H1 (cell line): ENCODE measurements around the gene ERC1. TPM values are rescaled to one million over a fixed set of nuclear protein-coding genes. Genes with fewer than 3 reads are reported as not detected.

Source experiments
- CTCF ChIA-PET: fragments of 300-600 bp; sonication (Branson Sonifier 250); formaldehyde crosslinking; loops from one replicate; lab custom pipeline; 2021; ENCODE audit not compliant: partially characterized antibody; lab: Charles Lee
- POLR2A ChIA-PET: fragments of 300-600 bp; sonication (Branson Sonifier 250); formaldehyde crosslinking; loops from one replicate; lab custom pipeline; 2021; ENCODE audit warnings: inconsistent platforms; ENCODE audit not compliant: partially characterized antibody; lab: Charles Lee
- DNase-seq, 2 experiments: peaks; one replicate each; pipeline versions ENCODE4 v3.0.0 to v3.0.0-alpha.2; 2010 to 2022; ENCODE audit warnings: low spot score in 2 of 2, low read depth in 1 of 2, mixed read lengths in 1 of 2
- FAIRE-seq: peaks from 2 replicates; lab custom pipeline; 2011; peaks lifted over from hg19 to GRCh38; lab: Jason Lieb, UNC
- H2AFZ ChIP-seq: 2 replicates; pipeline ENCODE4 v1.8.1; 2012; ENCODE audit warnings: low read length, inconsistent platforms
- H2AK5ac ChIP-seq: 2 replicates; pipeline ENCODE4 v1.6.1; 2013; ENCODE audit warnings: low read depth, low read length
- H2BK120ac ChIP-seq: replicated peaks from 2 replicates; pipeline ENCODE3; 2013; ENCODE audit warnings: low read depth, low read length, inconsistent platforms
- H2BK12ac ChIP-seq: 2 replicates; pipeline ENCODE4 v1.6.1; 2013; ENCODE audit warnings: low read depth, low read length
- H2BK15ac ChIP-seq: 2 replicates; pipeline ENCODE4 v1.6.1; 2013; ENCODE audit warnings: low read length
- H2BK20ac ChIP-seq: 2 replicates; pipeline ENCODE4 v1.6.1; 2013; ENCODE audit warnings: low read length
- H2BK5ac ChIP-seq: 2 replicates; pipeline ENCODE4 v1.6.1; 2013; ENCODE audit warnings: low read depth, low read length
- H3K14ac ChIP-seq: 2 replicates; pipeline ENCODE4 v1.6.1; 2013; ENCODE audit warnings: inconsistent platforms; ENCODE audit not compliant: insufficient read length
- H3K18ac ChIP-seq: 2 replicates; pipeline ENCODE4 v1.6.1; 2013; ENCODE audit warnings: low read length; ENCODE audit errors: extremely low read depth
- H3K23ac ChIP-seq: 2 replicates; pipeline ENCODE4 v1.6.1; 2013; ENCODE audit warnings: inconsistent platforms; ENCODE audit not compliant: insufficient read length
- H3K23me2 ChIP-seq: 2 replicates; pipeline ENCODE4 v1.6.1; 2013; ENCODE audit warnings: low read depth, low read length
- H3K27ac ChIP-seq: 2 replicates; pipeline ENCODE4 v1.6.1; 2011; ENCODE audit warnings: low read depth, low read length, inconsistent platforms
- H3K27me3 ChIP-seq, 4 experiments: replicated peaks in 1 of 4; 1 replicate in 1 of 4; 2 replicates in 3 of 4; pipeline versions ENCODE4 v1.6.1 to v1.8.1; 2011 to 2013; ENCODE audit warnings: low read length in 3 of 4, mild to moderate bottlenecking in 3 of 4, inconsistent platforms in 2 of 4, mixed read lengths in 2 of 4, moderate library complexity in 1 of 4; ENCODE audit not compliant: control insufficient read depth in 3 of 4, insufficient read depth in 3 of 4; ENCODE audit errors: extremely low read depth in 1 of 4
- H3K36me3 ChIP-seq, 4 experiments: 2 replicates each; pipeline versions ENCODE4 v1.6.1 to v1.8.1; 2011 to 2013; ENCODE audit warnings: mild to moderate bottlenecking in 4 of 4, low read length in 3 of 4, moderate library complexity in 2 of 4, control low read depth in 1 of 4, inconsistent platforms in 1 of 4; ENCODE audit not compliant: insufficient read depth in 4 of 4, control insufficient read depth in 2 of 4
- H3K4ac ChIP-seq: replicated peaks from 2 replicates; pipeline ENCODE3; 2013; ENCODE audit warnings: low read length, low read depth, mixed read lengths, inconsistent platforms; ENCODE audit not compliant: insufficient read length
- H3K4me1 ChIP-seq, 4 experiments: replicated peaks in 1 of 4; 1 replicate in 1 of 4; 2 replicates in 3 of 4; pipeline versions ENCODE4 v1.6.1 to v1.8.1; 2011 to 2013; ENCODE audit warnings: low read length in 3 of 4, inconsistent platforms in 2 of 4, mixed read lengths in 1 of 4; ENCODE audit not compliant: insufficient read depth in 4 of 4, control insufficient read depth in 3 of 4
- H3K4me2 ChIP-seq, 2 experiments: 2 replicates each; pipeline versions ENCODE4 v1.6.1 to v1.8.1; 2011 to 2013; ENCODE audit warnings: low read depth in 2 of 2, low read length in 2 of 2, control low read depth in 1 of 2, inconsistent platforms in 1 of 2, mild to moderate bottlenecking in 1 of 2; ENCODE audit not compliant: insufficient read depth in 1 of 2
- H3K4me3 ChIP-seq, 4 experiments: fragments of 200-600, 300-600 bp in 1 of 4; sonication (generic), shearing (Covaris generic), sonication (Bioruptor Twin) in 1 of 4; 2 replicates each; pipeline versions ENCODE4 v1.5.1 to v1.8.1; 2011 to 2016; ENCODE audit warnings: low read length in 4 of 4, low read depth in 3 of 4, control low read depth in 2 of 4, inconsistent platforms in 2 of 4, mild to moderate bottlenecking in 2 of 4, mixed read lengths in 1 of 4, moderate library complexity in 1 of 4; ENCODE audit not compliant: insufficient read depth in 2 of 4; ENCODE audit errors: extremely low read depth in 1 of 4
- H3K56ac ChIP-seq: replicated peaks from 2 replicates; pipeline ENCODE3; 2013; ENCODE audit warnings: low read depth, mild to moderate bottlenecking, mixed read lengths, low read length, inconsistent platforms; ENCODE audit not compliant: insufficient read length
- H3K79me1 ChIP-seq: 2 replicates; pipeline ENCODE4 v1.6.1; 2013; ENCODE audit warnings: low read depth, low read length, control low read depth
- H3K79me2 ChIP-seq, 2 experiments: 2 replicates each; pipeline versions ENCODE4 v1.6.1 to v1.8.1; 2012 to 2013; ENCODE audit warnings: low read length in 2 of 2, mild to moderate bottlenecking in 2 of 2, inconsistent platforms in 1 of 2; ENCODE audit not compliant: insufficient read depth in 2 of 2, control insufficient read depth in 1 of 2
- H3K9ac ChIP-seq, 4 experiments: replicated peaks in 1 of 4; 1 replicate in 1 of 4; 2 replicates in 3 of 4; pipeline versions ENCODE4 v1.6.1 to v1.8.1; 2011 to 2013; ENCODE audit warnings: low read depth in 3 of 4, low read length in 3 of 4, control low read depth in 2 of 4, mild to moderate bottlenecking in 2 of 4, moderate library complexity in 2 of 4, inconsistent platforms in 1 of 4; ENCODE audit errors: extremely low read depth in 1 of 4
- H3K9me3 ChIP-seq, 2 experiments: 2 replicates each; pipeline versions ENCODE4 v1.6.1 to v1.8.1; 2012 to 2013; ENCODE audit warnings: mild to moderate bottlenecking in 2 of 2, moderate library complexity in 2 of 2, control low read depth in 1 of 2, inconsistent platforms in 1 of 2, low read depth in 1 of 2, low read length in 1 of 2, mixed read lengths in 1 of 2; ENCODE audit not compliant: insufficient read depth in 2 of 2
- H4K20me1 ChIP-seq, 2 experiments: replicated peaks in 1 of 2; 2 replicates each; pipeline versions ENCODE3 to v1.8.1; 2011 to 2013; ENCODE audit warnings: inconsistent platforms in 2 of 2, low read length in 2 of 2, mild to moderate bottlenecking in 1 of 2; ENCODE audit not compliant: insufficient read depth in 2 of 2, control insufficient read depth in 1 of 2
- H4K5ac ChIP-seq: 2 replicates; pipeline ENCODE4 v1.6.1; 2013; ENCODE audit warnings: low read length, low read depth, mixed read lengths, inconsistent platforms; ENCODE audit not compliant: insufficient read length
- H4K8ac ChIP-seq: 2 replicates; pipeline ENCODE4 v1.8.0; 2013; ENCODE audit warnings: mild to moderate bottlenecking, moderate library complexity, low read length, inconsistent platforms; ENCODE audit not compliant: insufficient read depth; ENCODE audit errors: extremely low read depth
- H4K91ac ChIP-seq: replicated peaks from 2 replicates; pipeline ENCODE3; 2013; ENCODE audit warnings: low read length, mixed read lengths, inconsistent platforms; ENCODE audit not compliant: insufficient read length
- GABPA ChIP-seq: IDR thresholded peaks from 2 replicates; pipeline ENCODE4 v1.6.1; 2011; ENCODE audit warnings: mild to moderate bottlenecking, low read length, moderate library complexity, borderline replicate concordance; ENCODE audit not compliant: insufficient read depth
- MAX ChIP-seq: IDR thresholded peaks from 2 replicates; pipeline ENCODE4 v1.6.1; 2012; ENCODE audit warnings: inconsistent platforms
- POU5F1 ChIP-seq: IDR thresholded peaks from 2 replicates; pipeline ENCODE4 v1.6.1; 2011; ENCODE audit warnings: low read depth, mild to moderate bottlenecking, low read length, moderate library complexity
- RAD21 ChIP-seq, 2 experiments: IDR thresholded peaks in 1 of 2; conservative IDR thresholded peaks in 1 of 2; 2 replicates each; pipeline ENCODE4 v1.6.1; 2011; ENCODE audit warnings: low read depth in 2 of 2, low read length in 2 of 2, improper control_type of control experiment in 1 of 2, inconsistent platforms in 1 of 2, mild to moderate bottlenecking in 1 of 2, moderate library complexity in 1 of 2
- RFX5 ChIP-seq: IDR thresholded peaks from 2 replicates; pipeline ENCODE4 v1.6.1; 2011; ENCODE audit warnings: low read depth, low read length, improper control_type of control experiment, borderline replicate concordance
- SIRT6 ChIP-seq: IDR thresholded peaks from one replicate; pipeline ENCODE4 v1.7.1; 2012; ENCODE audit warnings: low read length, inconsistent platforms
- SP2 ChIP-seq: IDR thresholded peaks from 2 replicates; pipeline ENCODE4 v1.6.1; 2012; ENCODE audit warnings: mild to moderate bottlenecking, low read length, inconsistent platforms
- SUZ12 ChIP-seq: fragments of 200-600 bp; sonication (generic); IDR thresholded peaks from 2 replicates; pipeline ENCODE4 v1.6.1; 2012; ENCODE audit warnings: mild to moderate bottlenecking, inconsistent platforms, low read length, moderate library complexity, mixed read lengths
- ZNF274 ChIP-seq: IDR thresholded peaks from 2 replicates; pipeline ENCODE4 v1.7.0; 2012; ENCODE audit warnings: low read length, borderline replicate concordance; ENCODE audit errors: extremely low read depth
- WGBS, 2 experiments: shearing (Covaris generic) in 1 of 2; methylation state at CpG; one replicate each; pipeline versions ENCODE4 v1.1.6 to v1.1.7; 2013 to 2015; ENCODE audit warnings: low lambda C conversion rate in 2 of 2, mixed read lengths in 2 of 2, inconsistent platforms in 1 of 2, low coverage in 1 of 2, missing lambda C conversion rate in 1 of 2; ENCODE audit not compliant: insufficient replicate concordance in 2 of 2, insufficient coverage in 1 of 2, insufficient read length in 1 of 2; ENCODE audit errors: extremely low coverage in 1 of 2, missing lambda C conversion rate in 1 of 2; 5-methylcytosine and 5-hydroxymethylcytosine counted together
- polyA plus RNA-seq, 7 experiments: library from polyadenylated mRNA; depleted of rRNA in 3 of 7; stranded (reverse) in 5 of 7; unstranded in 2 of 7; fragments of >200 nt in 5 of 7; fragments of 200-250 nt in 2 of 7; gene quantifications; 1 replicate in 5 of 7; 2 replicates in 1 of 7; 4 replicates in 1 of 7; pipeline versions ENCODE4 v1.2.1 to v1.2.3, GENCODE V29; 2011 to 2013; ENCODE audit warnings: missing spikeins in 2 of 7, mixed read lengths in 2 of 7
- total RNA-seq: library from RNA; stranded (reverse); fragmentation: NEBNext Ultra II Directional; extraction: Animal tissue kit (Norgen Biotek cat#: 25700); gene quantifications from 2 replicates; pipeline ENCODE4 v1.2.1, GENCODE V29; 2021
- TF ChIP-seq, protein P1 (sequence below): IDR thresholded peaks from 2 replicates; pipeline ENCODE4 v1.6.1; 2011; ENCODE audit warnings: low read length, improper control_type of control experiment

The ERC1 gene
- total and polyA plus RNA-seq, 2 of the 8 experiments (the other 6 are each of a cell fraction or from before 2014, with no cell fraction given) = 7.8 to 45.7 TPM

DNA sequence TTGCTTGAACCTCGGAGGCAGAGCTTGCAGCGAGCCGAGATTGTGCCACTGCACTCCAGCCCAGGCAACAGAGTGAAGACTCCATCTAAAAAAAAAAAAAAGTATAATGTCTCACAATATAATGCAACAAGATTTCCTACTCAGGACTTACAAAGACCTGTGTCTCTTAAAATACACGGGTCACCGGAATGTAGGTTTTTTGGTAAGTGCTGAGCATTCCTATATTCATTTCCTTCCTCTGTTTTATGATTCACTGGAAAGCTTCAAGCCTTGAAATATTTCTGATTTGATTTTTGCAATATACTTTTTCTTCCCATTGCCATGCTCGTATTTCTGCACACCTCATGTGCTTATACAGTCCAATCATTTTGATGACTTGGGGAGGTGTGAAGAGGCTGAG lies 357.6 kb downstream of the ERC1 start:
- no peak overlapping the region for H2BK20ac ChIP-seq
- no peak overlapping the region for H3K4me3 ChIP-seq
- H3K56ac ChIP-seq = no peak overlapping the region
- FAIRE-seq = no peak
- H3K9me3 ChIP-seq = no peaks in the 10 kb centered on the region
- no peak overlapping the region for H3K14ac ChIP-seq
- H3K23ac ChIP-seq = no peak overlapping the region
- H3K18ac ChIP-seq = no peak overlapping the region
- no peak overlapping the region for H2AK5ac ChIP-seq
- H3K4me2 ChIP-seq = no peak overlapping the region
- no peak for DNase-seq
- no peak overlapping the region for H3K9ac ChIP-seq
- H4K20me1 ChIP-seq = peaks cover 0 to 2% of the 10 kb centered on the region in 2 experiments
- H2BK15ac ChIP-seq = no peak overlapping the region
- H3K4ac ChIP-seq = no peak overlapping the region
- no peaks in the 10 kb centered on the region for H3K79me2 ChIP-seq
- ChIA-PET POLR2A (no interaction called here), CTCF (interaction anchor here (0.5 to 0.7 kb wide), 2 partner anchors 233 to 248 kb away, joined by 4 to 5 read pairs; no protein-coding TSS in a partner anchor)
- H3K4me1 ChIP-seq = no peaks in the 10 kb centered on the region
- 94% methylated on average over 6 of the region's 6 CpGs; no CpG with 5 or more reads in 1 of the 2 experiments for WGBS, 2 experiments
- no peak overlapping the region for H3K27ac ChIP-seq
- H2BK5ac ChIP-seq = no peak overlapping the region
- H3K23me2 ChIP-seq = no peaks in the 10 kb centered on the region
- no peaks in the 10 kb centered on the region for H3K79me1 ChIP-seq
- no peak overlapping the region for H4K91ac ChIP-seq
- H4K5ac ChIP-seq = no peak overlapping the region
- H4K8ac ChIP-seq = no peak overlapping the region
- no peaks in the 10 kb centered on the region for H3K27me3 ChIP-seq
- H2BK12ac ChIP-seq = no peak overlapping the region
- H2BK120ac ChIP-seq = no peak overlapping the region
- no peaks in the 10 kb centered on the region for H3K36me3 ChIP-seq
- no peak overlapping the region for H2AFZ ChIP-seq
- TF ChIP-seq POU5F1 (no peak), SIRT6 (no peak), RFX5 (no peak), RAD21 (IDR thresholded peaks at IDR 0.05 in 1 of 2, conservative IDR thresholded peaks at IDR 0.05 in 1 of 2; ENCODE audit: low read depth in 2 of 2, low read length in 2 of 2) (no peak), ZNF274 (no peak), SP2 (no peak), MAX (no peak), GABPA (no peak), SUZ12 (no peak)
- TF ChIP-seq, protein P1, sequence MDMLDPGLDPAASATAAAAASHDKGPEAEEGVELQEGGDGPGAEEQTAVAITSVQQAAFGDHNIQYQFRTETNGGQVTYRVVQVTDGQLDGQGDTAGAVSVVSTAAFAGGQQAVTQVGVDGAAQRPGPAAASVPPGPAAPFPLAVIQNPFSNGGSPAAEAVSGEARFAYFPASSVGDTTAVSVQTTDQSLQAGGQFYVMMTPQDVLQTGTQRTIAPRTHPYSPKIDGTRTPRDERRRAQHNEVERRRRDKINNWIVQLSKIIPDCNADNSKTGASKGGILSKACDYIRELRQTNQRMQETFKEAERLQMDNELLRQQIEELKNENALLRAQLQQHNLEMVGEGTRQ = no peak
